Gastrocnemius medialis (tissue), 4 donors: ENCODE results near the gene NRG3. TPM values are rescaled to one million over a fixed set of nuclear protein-coding genes. Genes with fewer than 3 reads are reported as not detected.

ENCODE experiments used
- ATAC-seq, 2 donors: fragments of 150-250 bp; one replicate each; pipeline ENCODE4 v1.9.1; 2016
- DNase-seq, 2 donors: peaks; one replicate each; pipeline ENCODE4 v3.0.0-alpha.2; 2019
- H3K27ac ChIP-seq, 4 donors: fragments of 200-600 bp; sonication (generic); 1 replicate in 1 of 4; 2 replicates in 3 of 4; pipeline ENCODE4 v1.5.1; 2016 to 2018; ENCODE audit warnings: mild to moderate bottlenecking in 2 of 4, moderate library complexity in 1 of 4
- H3K27me3 ChIP-seq, 3 donors: fragments of 200-600 bp; sonication (generic) in 2 of 3; 1 replicate in 1 of 3; 2 replicates in 2 of 3; pipeline versions ENCODE4 v1.5.1 to v1.6.0; 2016 to 2019; ENCODE audit warnings: mild to moderate bottlenecking in 1 of 3, moderate library complexity in 1 of 3
- H3K36me3 ChIP-seq, 2 donors: fragments of 200-600 bp; sonication (generic) in 1 of 2; one replicate each; pipeline ENCODE4 v1.5.1; 2017 to 2018
- H3K4me1 ChIP-seq, 2 donors: fragments of 200-600 bp; sonication (generic) in 1 of 2; one replicate each; pipeline ENCODE4 v1.5.1; 2016 to 2017; ENCODE audit warnings: mild to moderate bottlenecking in 2 of 2
- H3K4me3 ChIP-seq, 4 donors: fragments of 200-600 bp; sonication (generic) in 3 of 4; 1 replicate in 1 of 4; 2 replicates in 3 of 4; pipeline ENCODE4 v1.5.1; 2016 to 2019; ENCODE audit warnings: mild to moderate bottlenecking in 2 of 4
- H3K9me3 ChIP-seq, 3 donors: fragments of 200-600 bp; sonication (generic) in 2 of 3; 1 replicate in 1 of 3; 2 replicates in 2 of 3; pipeline ENCODE4 v1.5.1; 2016 to 2019
- POLR2A ChIP-seq, 2 donors: fragments of 450-650 bp; IDR thresholded peaks; one replicate each; pipeline ENCODE4 v1.6.1; 2017; ENCODE audit warnings: antibody characterized with exemption in 2 of 2, mild to moderate bottlenecking in 2 of 2, moderate library complexity in 2 of 2
- in situ Hi-C, 4 donors: fragments of 200-750 bp; cut with MboI; loops; one replicate each; pipeline versions ENCODE4 v1.15.0 to v1.8.0; 2017; ENCODE audit warnings: low sequenced_read_pairs in 4 of 4
- intact Hi-C: fragments of 100-400 bp; cut with DNase I; formaldehyde crosslinking; loops from one replicate; pipeline ENCODE4 v1.15.1; 2023; ENCODE audit warnings: low total_unique reads
- total RNA-seq, 4 donors: library from RNA; depleted of rRNA; stranded (reverse); fragments of >200 nt; gene quantifications; one replicate each; pipeline versions ENCODE4 v1.1.0 to v1.2.3, GENCODE V29; 2016
- TF ChIP-seq, protein P1 (sequence below), 5 experiments: fragments of 450-650 bp in 3 of 5; fragments of 200-600 bp in 2 of 5; sonication (generic) in 2 of 5; IDR thresholded peaks in 4 of 5; conservative IDR thresholded peaks in 1 of 5; 1 replicate in 4 of 5; 2 replicates in 1 of 5; pipeline ENCODE4 v1.5.1; 2016 to 2019; ENCODE audit warnings: antibody characterized with exemption in 5 of 5, mild to moderate bottlenecking in 3 of 5, moderate library complexity in 3 of 5

NRG3 gene
- total RNA-seq, 4 donors from 2014 or later = not detected

- Histone ChIP-seq H3K4me1 (no peaks in the 10 kb centered on the region), H3K4me3 (no peak overlapping the region), H3K27ac (no peak overlapping the region), H3K9me3 (no peaks in the 10 kb centered on the region), H3K27me3 (no peaks in the 10 kb centered on the region), H3K36me3 (no peaks in the 10 kb centered on the region)
- TF ChIP-seq POLR2A (IDR thresholded peaks at IDR 0.05) = no peak
- TF ChIP-seq, protein P1, sequence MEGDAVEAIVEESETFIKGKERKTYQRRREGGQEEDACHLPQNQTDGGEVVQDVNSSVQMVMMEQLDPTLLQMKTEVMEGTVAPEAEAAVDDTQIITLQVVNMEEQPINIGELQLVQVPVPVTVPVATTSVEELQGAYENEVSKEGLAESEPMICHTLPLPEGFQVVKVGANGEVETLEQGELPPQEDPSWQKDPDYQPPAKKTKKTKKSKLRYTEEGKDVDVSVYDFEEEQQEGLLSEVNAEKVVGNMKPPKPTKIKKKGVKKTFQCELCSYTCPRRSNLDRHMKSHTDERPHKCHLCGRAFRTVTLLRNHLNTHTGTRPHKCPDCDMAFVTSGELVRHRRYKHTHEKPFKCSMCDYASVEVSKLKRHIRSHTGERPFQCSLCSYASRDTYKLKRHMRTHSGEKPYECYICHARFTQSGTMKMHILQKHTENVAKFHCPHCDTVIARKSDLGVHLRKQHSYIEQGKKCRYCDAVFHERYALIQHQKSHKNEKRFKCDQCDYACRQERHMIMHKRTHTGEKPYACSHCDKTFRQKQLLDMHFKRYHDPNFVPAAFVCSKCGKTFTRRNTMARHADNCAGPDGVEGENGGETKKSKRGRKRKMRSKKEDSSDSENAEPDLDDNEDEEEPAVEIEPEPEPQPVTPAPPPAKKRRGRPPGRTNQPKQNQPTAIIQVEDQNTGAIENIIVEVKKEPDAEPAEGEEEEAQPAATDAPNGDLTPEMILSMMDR (IDR thresholded peaks at IDR 0.05 in 4 of 5, conservative IDR thresholded peaks at IDR 0.05 in 1 of 5) = no peak
- in situ Hi-C loops (no loop called here), intact Hi-C loops (no loop called here)
- DNase-seq (no peak), ATAC-seq (no peak)
Observed at GRCh38 chr10:82622479-82622878, 747.5 kb downstream of the NRG3 start.

- H3K36me3 ChIP-seq = no peaks in the 10 kb centered on the region
- intact Hi-C loops = no loop called here
- DNase-seq = no peak
- ATAC-seq = no peak
- no peak overlapping the region for H3K4me3 ChIP-seq
- in situ Hi-C loops = no loop called here
- H3K27me3 ChIP-seq = no peaks in the 10 kb centered on the region
- H3K4me1 ChIP-seq = no peaks in the 10 kb centered on the region
- TF ChIP-seq, protein P1 (IDR thresholded peaks at IDR 0.05 in 4 of 5, conservative IDR thresholded peaks at IDR 0.05 in 1 of 5) = no peak
- no peak for TF ChIP-seq POLR2A (IDR thresholded peaks at IDR 0.05)
- no peak overlapping the region for H3K27ac ChIP-seq
- H3K9me3 ChIP-seq = no peaks in the 10 kb centered on the region
Observed at GRCh38 chr10:82625512-82626189, 750.7 kb downstream of the NRG3 start.

- no peak overlapping the region for H3K4me3 ChIP-seq
- ATAC-seq (no peak), DNase-seq (no peak)
- in situ Hi-C loops (no loop called here), intact Hi-C loops (no loop called here)
- no peak overlapping the region for H3K27ac ChIP-seq
- H3K9me3 ChIP-seq = no peaks in the 10 kb centered on the region
- H3K4me1 ChIP-seq = no peaks in the 10 kb centered on the region
- no peak for TF ChIP-seq POLR2A (IDR thresholded peaks at IDR 0.05)
- TF ChIP-seq, protein P1 (IDR thresholded peaks at IDR 0.05 in 4 of 5, conservative IDR thresholded peaks at IDR 0.05 in 1 of 5) = no peak
- no peaks in the 10 kb centered on the region for H3K27me3 ChIP-seq
- no peaks in the 10 kb centered on the region for H3K36me3 ChIP-seq
Observed at GRCh38 chr10:82628373-82628772, 753.4 kb downstream of the NRG3 start.

- intact Hi-C loops = no loop called here
Observed at GRCh38 chr10:82643076-82643475, 768.1 kb downstream of the NRG3 start.

More at GRCh38 chr10:82643076-82643475, 768.1 kb downstream of the NRG3 start:
- no peaks in the 10 kb centered on the region for H3K9me3 ChIP-seq
- no peak overlapping the region for H3K27ac ChIP-seq
- H3K4me3 ChIP-seq = no peak overlapping the region
- H3K36me3 ChIP-seq = no peaks in the 10 kb centered on the region
- no peak for DNase-seq
- H3K4me1 ChIP-seq = no peaks in the 10 kb centered on the region
- in situ Hi-C loops = no loop called here
- no peak for ATAC-seq
- H3K27me3 ChIP-seq = no peaks in the 10 kb centered on the region
- TF ChIP-seq POLR2A (IDR thresholded peaks at IDR 0.05) = no peak
- TF ChIP-seq, protein P1 (IDR thresholded peaks at IDR 0.05 in 4 of 5, conservative IDR thresholded peaks at IDR 0.05 in 1 of 5) = no peak
